ENCODE results near the gene TOR3A. TPM values are rescaled to one million over a fixed set of nuclear protein-coding genes. Genes with fewer than 3 reads are reported as not detected.
"Not testable (repeated sequence)": the region's sequence is repeated elsewhere in the genome, so short reads cannot be mapped to it uniquely, and the experiment has no call there.

TOR3A gene
- polyA plus RNA-seq: 10 to 100 TPM in 1 of 2 donors, 1 to 10 TPM in 1; 7.7 to 16.9 TPM

GRCh38 chr1:179081687-179082332 lies at the start of gene TOR3A:
TOR3A (plus strand) TSS chr1:179082070; CDS start chr1:179082129, 59 bp downstream.
- 0% methylated on average over 46 to 51 of the region's 51 CpGs for WGBS, 2 donors
- Histone ChIP-seq H3K27me3 (ENCODE audit: control insufficient read depth in 1 of 2, insufficient read depth in 2 of 2, low read length in 2 of 2) (no peaks in the 10 kb centered on the region), H3K4me1 (ENCODE audit: control insufficient read depth in 2 of 2, insufficient read depth in 2 of 2, low read length in 1 of 2) (peaks cover 0 to 3% of the 10 kb centered on the region in 2 donors), H3K36me3 (ENCODE audit: control insufficient read depth in 2 of 2, insufficient read depth in 2 of 2, low read length in 1 of 2) (peaks cover 0 to 10% of the 10 kb centered on the region in 2 donors), H3K9me3 (ENCODE audit: control insufficient read depth in 2 of 2, insufficient read depth in 1 of 2, low read depth in 1 of 2, low read length in 1 of 2) (no peaks in the 10 kb centered on the region), H3K4me3 (ENCODE audit: low read depth in 1 of 2, low read length in 2 of 2) (peak within 1 kb of the TSS; percentile 68 to 96), H3K27ac (ENCODE audit: low read depth in 2 of 2, low read length in 1 of 2) (peak within 1 kb of the TSS; percentile 84 to 93)

GRCh38 chr1:179034720-179035119 lies 47.1 kb upstream of the TOR3A start:
- H3K4me3 ChIP-seq (ENCODE audit: low read depth in 1 of 2, low read length in 2 of 2): no peak overlapping the region
- no peaks in the 10 kb centered on the region for H3K36me3 ChIP-seq (ENCODE audit: control insufficient read depth in 2 of 2, insufficient read depth in 2 of 2, low read length in 1 of 2)
- H3K27me3 ChIP-seq (ENCODE audit: control insufficient read depth in 1 of 2, insufficient read depth in 2 of 2, low read length in 2 of 2): no peaks in the 10 kb centered on the region
- 89 to 100% methylated on average over 1 of the region's 1 CpG for WGBS, 2 donors
- H3K4me1 ChIP-seq (ENCODE audit: control insufficient read depth in 2 of 2, insufficient read depth in 2 of 2, low read length in 1 of 2): no peaks in the 10 kb centered on the region
- H3K9me3 ChIP-seq (ENCODE audit: control insufficient read depth in 2 of 2, insufficient read depth in 1 of 2, low read depth in 1 of 2, low read length in 1 of 2): no peaks in the 10 kb centered on the region
- no peak overlapping the region for H3K27ac ChIP-seq (ENCODE audit: low read depth in 2 of 2, low read length in 1 of 2)

- 52 to 65% methylated on average over 2 of the region's 2 CpGs for WGBS, 2 donors
- Histone ChIP-seq H3K27ac (ENCODE audit: low read depth in 2 of 2, low read length in 1 of 2) (no peak overlapping the region), H3K36me3 (ENCODE audit: control insufficient read depth in 2 of 2, insufficient read depth in 2 of 2, low read length in 1 of 2) (no peaks in the 10 kb centered on the region), H3K27me3 (ENCODE audit: control insufficient read depth in 1 of 2, insufficient read depth in 2 of 2, low read length in 2 of 2) (no peaks in the 10 kb centered on the region), H3K4me3 (ENCODE audit: low read depth in 1 of 2, low read length in 2 of 2) (no peak overlapping the region), H3K4me1 (ENCODE audit: control insufficient read depth in 2 of 2, insufficient read depth in 2 of 2, low read length in 1 of 2) (no peaks in the 10 kb centered on the region), H3K9me3 (ENCODE audit: control insufficient read depth in 2 of 2, insufficient read depth in 1 of 2, low read depth in 1 of 2, low read length in 1 of 2) (no peaks in the 10 kb centered on the region)
Measured at GRCh38 chr1:179036844-179037465, 44.9 kb upstream of the TOR3A start.

- Histone ChIP-seq H3K4me3 (ENCODE audit: low read depth in 1 of 2, low read length in 2 of 2) (no peak overlapping the region), H3K9me3 (ENCODE audit: control insufficient read depth in 2 of 2, insufficient read depth in 1 of 2, low read depth in 1 of 2, low read length in 1 of 2) (no peaks in the 10 kb centered on the region), H3K27me3 (ENCODE audit: control insufficient read depth in 1 of 2, insufficient read depth in 2 of 2, low read length in 2 of 2) (no peaks in the 10 kb centered on the region), H3K27ac (ENCODE audit: low read depth in 2 of 2, low read length in 1 of 2) (no peak overlapping the region), H3K4me1 (ENCODE audit: control insufficient read depth in 2 of 2, insufficient read depth in 2 of 2, low read length in 1 of 2) (peaks cover 0 to 2% of the 10 kb centered on the region in 2 donors), H3K36me3 (ENCODE audit: control insufficient read depth in 2 of 2, insufficient read depth in 2 of 2, low read length in 1 of 2) (no peaks in the 10 kb centered on the region)
- WGBS, 2 donors: 16 to 28% methylated on average over 1 of the region's 1 CpG
Measured at GRCh38 chr1:179038528-179039281, 43.2 kb upstream of the TOR3A start.

GRCh38 chr1:179039502-179040174 lies 42.2 kb upstream of the TOR3A start:
- H3K36me3 ChIP-seq (ENCODE audit: control insufficient read depth in 2 of 2, insufficient read depth in 2 of 2, low read length in 1 of 2); H3K4me3 ChIP-seq (ENCODE audit: low read depth in 1 of 2, low read length in 2 of 2); H3K27ac ChIP-seq (ENCODE audit: low read depth in 2 of 2, low read length in 1 of 2); H3K4me1 ChIP-seq (ENCODE audit: control insufficient read depth in 2 of 2, insufficient read depth in 2 of 2, low read length in 1 of 2); H3K27me3 ChIP-seq (ENCODE audit: control insufficient read depth in 1 of 2, insufficient read depth in 2 of 2, low read length in 2 of 2); H3K9me3 ChIP-seq (ENCODE audit: control insufficient read depth in 2 of 2, insufficient read depth in 1 of 2, low read depth in 1 of 2, low read length in 1 of 2): not testable (repeated sequence)
- 89 to 93% methylated on average over 6 of the region's 9 CpGs for WGBS, 2 donors

- H3K4me3 ChIP-seq (ENCODE audit: low read depth in 1 of 2, low read length in 2 of 2); H3K27me3 ChIP-seq (ENCODE audit: control insufficient read depth in 1 of 2, insufficient read depth in 2 of 2, low read length in 2 of 2): not testable (repeated sequence)
- 94 to 97% methylated on average over 10 to 27 of the region's 27 CpGs for WGBS, 2 donors
Measured at GRCh38 chr1:179040175-179040551, 41.7 kb upstream of the TOR3A start.

GRCh38 chr1:179042087-179042486 lies 39.8 kb upstream of the TOR3A start:
- 96 to 98% methylated on average over 8 of the region's 8 CpGs for WGBS, 2 donors
- Histone ChIP-seq H3K27me3 (ENCODE audit: control insufficient read depth in 1 of 2, insufficient read depth in 2 of 2, low read length in 2 of 2) (no peaks in the 10 kb centered on the region), H3K4me3 (ENCODE audit: low read depth in 1 of 2, low read length in 2 of 2) (no peak overlapping the region), H3K9me3 (ENCODE audit: control insufficient read depth in 2 of 2, insufficient read depth in 1 of 2, low read depth in 1 of 2, low read length in 1 of 2) (no peaks in the 10 kb centered on the region), H3K4me1 (ENCODE audit: control insufficient read depth in 2 of 2, insufficient read depth in 2 of 2, low read length in 1 of 2) (peaks cover 0 to 2% of the 10 kb centered on the region in 2 donors), H3K27ac (ENCODE audit: low read depth in 2 of 2, low read length in 1 of 2) (no peak overlapping the region), H3K36me3 (ENCODE audit: control insufficient read depth in 2 of 2, insufficient read depth in 2 of 2, low read length in 1 of 2) (peaks cover 0 to 2% of the 10 kb centered on the region in 2 donors)

More at GRCh38 chr1:179040175-179040551, 41.7 kb upstream of the TOR3A start:
- not testable (repeated sequence) for H3K27ac ChIP-seq (ENCODE audit: low read depth in 2 of 2, low read length in 1 of 2); H3K9me3 ChIP-seq (ENCODE audit: control insufficient read depth in 2 of 2, insufficient read depth in 1 of 2, low read depth in 1 of 2, low read length in 1 of 2); H3K36me3 ChIP-seq (ENCODE audit: control insufficient read depth in 2 of 2, insufficient read depth in 2 of 2, low read length in 1 of 2); H3K4me1 ChIP-seq (ENCODE audit: control insufficient read depth in 2 of 2, insufficient read depth in 2 of 2, low read length in 1 of 2)

GRCh38 chr1:179042700-179043099 lies 39.2 kb upstream of the TOR3A start:
- H3K27me3 ChIP-seq (ENCODE audit: control insufficient read depth in 1 of 2, insufficient read depth in 2 of 2, low read length in 2 of 2): no peaks in the 10 kb centered on the region
- no peaks in the 10 kb centered on the region for H3K9me3 ChIP-seq (ENCODE audit: control insufficient read depth in 2 of 2, insufficient read depth in 1 of 2, low read depth in 1 of 2, low read length in 1 of 2)
- WGBS, 2 donors: 98 to 99% methylated on average over 5 of the region's 5 CpGs
- peaks cover 0 to 2% of the 10 kb centered on the region in 2 donors for H3K4me1 ChIP-seq (ENCODE audit: control insufficient read depth in 2 of 2, insufficient read depth in 2 of 2, low read length in 1 of 2)
- H3K36me3 ChIP-seq (ENCODE audit: control insufficient read depth in 2 of 2, insufficient read depth in 2 of 2, low read length in 1 of 2): peaks cover 0 to 4% of the 10 kb centered on the region in 2 donors
- H3K27ac ChIP-seq (ENCODE audit: low read depth in 2 of 2, low read length in 1 of 2): no peak overlapping the region
- no peak overlapping the region for H3K4me3 ChIP-seq (ENCODE audit: low read depth in 1 of 2, low read length in 2 of 2)

GRCh38 chr1:179043266-179043665 lies 38.6 kb upstream of the TOR3A start:
- Histone ChIP-seq H3K36me3 (ENCODE audit: control insufficient read depth in 2 of 2, insufficient read depth in 2 of 2, low read length in 1 of 2) (peaks cover 0 to 4% of the 10 kb centered on the region in 2 donors), H3K27me3 (ENCODE audit: control insufficient read depth in 1 of 2, insufficient read depth in 2 of 2, low read length in 2 of 2) (no peaks in the 10 kb centered on the region), H3K9me3 (ENCODE audit: control insufficient read depth in 2 of 2, insufficient read depth in 1 of 2, low read depth in 1 of 2, low read length in 1 of 2) (no peaks in the 10 kb centered on the region), H3K4me3 (ENCODE audit: low read depth in 1 of 2, low read length in 2 of 2) (no peak overlapping the region), H3K27ac (ENCODE audit: low read depth in 2 of 2, low read length in 1 of 2) (no peak overlapping the region), H3K4me1 (ENCODE audit: control insufficient read depth in 2 of 2, insufficient read depth in 2 of 2, low read length in 1 of 2) (peaks cover 0 to 2% of the 10 kb centered on the region in 2 donors)
- WGBS, 2 donors: 91 to 92% methylated on average over 4 of the region's 4 CpGs
